ENCODE measurements around the gene CDH13.

CDH13 gene

DNA sequence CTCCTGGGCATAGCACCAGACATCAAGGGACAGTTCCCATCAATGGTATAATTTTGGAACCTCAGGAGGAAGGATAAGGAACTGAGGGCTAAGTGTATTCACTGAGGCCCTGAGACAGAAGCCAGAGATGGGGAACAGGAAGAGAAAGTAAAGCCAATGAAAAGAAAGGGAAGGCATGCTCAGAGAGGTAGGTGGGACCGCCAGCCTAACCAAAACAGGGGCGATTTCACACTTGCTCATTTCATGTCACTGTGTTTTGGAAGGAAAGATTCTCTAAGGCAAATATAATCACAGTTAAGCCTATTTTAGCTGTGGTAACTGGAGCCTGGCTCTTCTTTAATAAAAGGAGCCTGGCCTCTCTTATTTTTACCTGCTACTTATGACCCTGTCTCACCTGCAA, 411.1 kb downstream of the CDH13 start:
- Histone ChIP-seq H3K23ac (ENCODE audit: low read length in 2 of 2) (no peak overlapping the region), H3K18ac (ENCODE audit: low read depth in 1 of 2, low read length in 2 of 2) (no peak overlapping the region), H3K4ac (ENCODE audit: low read depth in 1 of 2, low read length in 2 of 2) (no peak overlapping the region), H3K9ac (ENCODE audit: low read length) (no peak overlapping the region), H3K14ac (ENCODE audit: low read length in 2 of 2) (no peak overlapping the region), H3K27me3 (ENCODE audit: control insufficient read depth in 1 of 2, insufficient read depth in 1 of 2, low read length in 2 of 2) (no peaks in the 10 kb centered on the region), H2AK5ac (ENCODE audit: low read length, severe bottlenecking) (no peak overlapping the region), H3K9me3 (ENCODE audit: control insufficient read depth, low read length) (no peaks in the 10 kb centered on the region), H3K27ac (ENCODE audit: low read length, poor library complexity, severe bottlenecking) (no peak overlapping the region), H4K91ac (ENCODE audit: low read length) (no peak overlapping the region), H3K36me3 (ENCODE audit: control insufficient read depth in 1 of 2, insufficient read depth in 2 of 2, low read depth in 1 of 2, low read length in 2 of 2) (peaks cover 0 to 6% of the 10 kb centered on the region in 2 experiments), H2AFZ (ENCODE audit: low read depth, low read length) (no peak overlapping the region), H3K4me3 (ENCODE audit: insufficient read depth in 1 of 2, low read depth in 1 of 2, low read length in 2 of 2) (no peak overlapping the region), H2BK5ac (ENCODE audit: low read depth, low read length, poor library complexity, severe bottlenecking) (no peak overlapping the region), H2BK15ac (ENCODE audit: low read depth, poor library complexity, severe bottlenecking) (no peak overlapping the region), H3K4me1 (ENCODE audit: control insufficient read depth, insufficient read depth, low read depth, low read length) (peaks cover 2% of the 10 kb centered on the region), H4K8ac (ENCODE audit: low read length) (no peak overlapping the region), H3K4me2 (ENCODE audit: low read length, poor library complexity, severe bottlenecking) (no peak overlapping the region), H2BK12ac (ENCODE audit: low read length in 2 of 2) (no peak overlapping the region), H2BK120ac (ENCODE audit: low read depth, low read length) (no peak overlapping the region), H3K79me1 (replicated peaks; ENCODE audit: low read length, poor library complexity, severe bottlenecking) (peaks cover 2% of the 10 kb centered on the region)
- 100% methylated on average over 1 of the region's 2 CpGs for WGBS
- no peak for DNase-seq

GRCh38 chr16:83040174-83040573, 413.4 kb downstream of the CDH13 start:
- Histone ChIP-seq H3K36me3 (ENCODE audit: control insufficient read depth in 1 of 2, insufficient read depth in 2 of 2, low read depth in 1 of 2, low read length in 2 of 2) (peaks cover 0 to 3% of the 10 kb centered on the region in 2 experiments), H2BK15ac (ENCODE audit: low read depth, poor library complexity, severe bottlenecking) (no peak overlapping the region), H3K4ac (ENCODE audit: low read depth in 1 of 2, low read length in 2 of 2) (no peak overlapping the region), H3K23ac (ENCODE audit: low read length in 2 of 2) (no peak overlapping the region), H4K91ac (ENCODE audit: low read length) (no peak overlapping the region), H3K27me3 (ENCODE audit: control insufficient read depth in 1 of 2, insufficient read depth in 1 of 2, low read length in 2 of 2) (no peaks in the 10 kb centered on the region), H3K14ac (ENCODE audit: low read length in 2 of 2) (peak overlapping the region in 1 of 2 experiments; percentile 37), H3K9me3 (ENCODE audit: control insufficient read depth, low read length) (no peaks in the 10 kb centered on the region), H3K4me1 (ENCODE audit: control insufficient read depth, insufficient read depth, low read depth, low read length) (peaks cover 2% of the 10 kb centered on the region), H3K4me2 (ENCODE audit: low read length, poor library complexity, severe bottlenecking) (no peak overlapping the region), H3K4me3 (ENCODE audit: insufficient read depth in 1 of 2, low read depth in 1 of 2, low read length in 2 of 2) (no peak overlapping the region), H4K8ac (ENCODE audit: low read length) (peak overlapping the region; percentile 31), H2AFZ (ENCODE audit: low read depth, low read length) (no peak overlapping the region), H3K18ac (ENCODE audit: low read depth in 1 of 2, low read length in 2 of 2) (no peak overlapping the region), H2BK120ac (ENCODE audit: low read depth, low read length) (no peak overlapping the region), H2AK5ac (ENCODE audit: low read length, severe bottlenecking) (no peak overlapping the region), H2BK5ac (ENCODE audit: low read depth, low read length, poor library complexity, severe bottlenecking) (no peak overlapping the region), H3K27ac (ENCODE audit: low read length, poor library complexity, severe bottlenecking) (no peak overlapping the region), H3K9ac (ENCODE audit: low read length) (no peak overlapping the region), H2BK12ac (ENCODE audit: low read length in 2 of 2) (no peak overlapping the region), H3K79me1 (replicated peaks; ENCODE audit: low read length, poor library complexity, severe bottlenecking) (peaks cover 2% of the 10 kb centered on the region)
- 54% methylated on average over 4 of the region's 4 CpGs for WGBS
- peak; percentile 11 for DNase-seq

DNA sequence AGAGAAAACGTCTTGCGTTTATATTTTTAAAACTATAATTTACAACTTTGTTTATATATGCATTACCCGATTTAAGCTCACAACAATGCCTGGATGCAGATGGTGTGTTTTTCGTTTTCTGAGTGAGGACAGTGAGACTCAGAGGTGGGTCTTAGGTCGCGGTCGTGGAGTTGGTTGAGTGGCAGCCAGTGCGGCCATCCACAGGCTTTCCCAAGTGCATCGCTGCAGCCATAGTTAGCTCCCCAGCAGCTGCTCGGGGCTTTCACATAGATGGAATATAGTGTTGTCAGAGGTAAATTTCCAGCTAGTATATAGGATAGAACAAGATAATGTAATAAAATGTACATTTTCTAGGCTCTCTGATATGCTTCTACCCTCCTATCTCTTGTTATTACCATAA, 417.8 kb downstream of the CDH13 start:
- H3K9ac ChIP-seq (ENCODE audit: low read length): no peak overlapping the region
- H4K91ac ChIP-seq (ENCODE audit: low read length): no peak overlapping the region
- no peak overlapping the region for H4K8ac ChIP-seq (ENCODE audit: low read length)
- H3K23ac ChIP-seq (ENCODE audit: low read length in 2 of 2): no peak overlapping the region
- H2AK5ac ChIP-seq (ENCODE audit: low read length, severe bottlenecking): no peak overlapping the region
- peaks cover 2% of the 10 kb centered on the region for H3K9me3 ChIP-seq (ENCODE audit: control insufficient read depth, low read length)
- H3K18ac ChIP-seq (ENCODE audit: low read depth in 1 of 2, low read length in 2 of 2): no peak overlapping the region
- peaks cover 1% of the 10 kb centered on the region for H3K79me1 ChIP-seq (replicated peaks; ENCODE audit: low read length, poor library complexity, severe bottlenecking)
- H2BK12ac ChIP-seq (ENCODE audit: low read length in 2 of 2): no peak overlapping the region
- H3K14ac ChIP-seq (ENCODE audit: low read length in 2 of 2): no peak overlapping the region
- H3K27ac ChIP-seq (ENCODE audit: low read length, poor library complexity, severe bottlenecking): no peak overlapping the region
- no peaks in the 10 kb centered on the region for H3K27me3 ChIP-seq (ENCODE audit: control insufficient read depth in 1 of 2, insufficient read depth in 1 of 2, low read length in 2 of 2)
- DNase-seq: no peak
- no peak overlapping the region for H2BK120ac ChIP-seq (ENCODE audit: low read depth, low read length)
- no peaks in the 10 kb centered on the region for H3K36me3 ChIP-seq (ENCODE audit: control insufficient read depth in 1 of 2, insufficient read depth in 2 of 2, low read depth in 1 of 2, low read length in 2 of 2)
- no peak overlapping the region for H3K4ac ChIP-seq (ENCODE audit: low read depth in 1 of 2, low read length in 2 of 2)
- H2BK15ac ChIP-seq (ENCODE audit: low read depth, poor library complexity, severe bottlenecking): no peak overlapping the region
- H3K4me1 ChIP-seq (ENCODE audit: control insufficient read depth, insufficient read depth, low read depth, low read length): peaks cover 2% of the 10 kb centered on the region
- no peak overlapping the region for H2BK5ac ChIP-seq (ENCODE audit: low read depth, low read length, poor library complexity, severe bottlenecking)
- H2AFZ ChIP-seq (ENCODE audit: low read depth, low read length): no peak overlapping the region
- no peak overlapping the region for H3K4me3 ChIP-seq (ENCODE audit: insufficient read depth in 1 of 2, low read depth in 1 of 2, low read length in 2 of 2)
- WGBS: 71% methylated on average over 6 of the region's 10 CpGs
- no peak overlapping the region for H3K4me2 ChIP-seq (ENCODE audit: low read length, poor library complexity, severe bottlenecking)

DNA sequence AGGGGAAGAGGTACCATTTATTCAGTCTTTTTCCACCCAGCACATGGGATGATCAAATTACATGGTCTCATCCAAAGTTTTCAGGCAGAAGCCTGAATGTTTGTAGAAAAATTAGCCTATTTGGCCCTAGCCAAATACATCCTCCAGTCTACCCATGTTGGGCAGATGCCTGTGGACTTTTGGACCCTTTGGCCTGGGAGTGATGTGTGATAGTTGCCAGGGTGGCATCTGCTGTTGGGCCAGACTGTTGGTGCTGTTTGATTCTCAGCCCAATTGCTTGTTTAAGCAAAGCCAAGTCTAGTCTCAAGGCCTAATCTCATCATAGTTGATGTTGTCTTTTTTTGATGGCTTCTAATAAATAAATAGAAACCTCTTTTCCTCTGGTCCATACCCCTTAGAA, 419.0 kb downstream of the CDH13 start:
- H2AFZ ChIP-seq (ENCODE audit: low read depth, low read length): no peak overlapping the region
- no peak overlapping the region for H3K27ac ChIP-seq (ENCODE audit: low read length, poor library complexity, severe bottlenecking)
- H3K4me3 ChIP-seq (ENCODE audit: insufficient read depth in 1 of 2, low read depth in 1 of 2, low read length in 2 of 2): no peak overlapping the region
- no peak overlapping the region for H4K8ac ChIP-seq (ENCODE audit: low read length)
- H3K9ac ChIP-seq (ENCODE audit: low read length): no peak overlapping the region
- peak overlapping the region; percentile 28 for H4K91ac ChIP-seq (ENCODE audit: low read length)
- no peak overlapping the region for H2BK5ac ChIP-seq (ENCODE audit: low read depth, low read length, poor library complexity, severe bottlenecking)
- peaks cover 2% of the 10 kb centered on the region for H3K79me1 ChIP-seq (replicated peaks; ENCODE audit: low read length, poor library complexity, severe bottlenecking)
- no peak overlapping the region for H2BK120ac ChIP-seq (ENCODE audit: low read depth, low read length)
- no peak for DNase-seq
- H3K27me3 ChIP-seq (ENCODE audit: control insufficient read depth in 1 of 2, insufficient read depth in 1 of 2, low read length in 2 of 2): no peaks in the 10 kb centered on the region
- H3K14ac ChIP-seq (ENCODE audit: low read length in 2 of 2): no peak overlapping the region
- no peak overlapping the region for H2BK12ac ChIP-seq (ENCODE audit: low read length in 2 of 2)
- peaks cover 4% of the 10 kb centered on the region for H3K9me3 ChIP-seq (ENCODE audit: control insufficient read depth, low read length)
- H3K23ac ChIP-seq (ENCODE audit: low read length in 2 of 2): no peak overlapping the region
- H3K4ac ChIP-seq (ENCODE audit: low read depth in 1 of 2, low read length in 2 of 2): no peak overlapping the region
- H2AK5ac ChIP-seq (ENCODE audit: low read length, severe bottlenecking): no peak overlapping the region
- H3K4me2 ChIP-seq (ENCODE audit: low read length, poor library complexity, severe bottlenecking): no peak overlapping the region
- no peak overlapping the region for H2BK15ac ChIP-seq (ENCODE audit: low read depth, poor library complexity, severe bottlenecking)
- H3K36me3 ChIP-seq (ENCODE audit: control insufficient read depth in 1 of 2, insufficient read depth in 2 of 2, low read depth in 1 of 2, low read length in 2 of 2): no peaks in the 10 kb centered on the region
- no peak overlapping the region for H3K18ac ChIP-seq (ENCODE audit: low read depth in 1 of 2, low read length in 2 of 2)
- H3K4me1 ChIP-seq (ENCODE audit: control insufficient read depth, insufficient read depth, low read depth, low read length): no peaks in the 10 kb centered on the region
